ENCODE results near the gene PWWP2A. TPM values are rescaled to one million over a fixed set of nuclear protein-coding genes. Genes with fewer than 3 reads are reported as not detected.
"Not testable (repeated sequence)": the region's sequence is repeated elsewhere in the genome, so short reads cannot be mapped to it uniquely, and the experiment has no call there.

The PWWP2A gene
- total and polyA plus RNA-seq, 2 of the 8 experiments (the other 6 are each of a cell fraction or from before 2014, with no cell fraction given), result 18.5 to 63.0 TPM

- not testable (repeated sequence) for H4K8ac ChIP-seq (ENCODE audit: extremely low read depth, insufficient read depth, low read length); H3K27me3 ChIP-seq (replicated peaks in 1 of 4; ENCODE audit: control insufficient read depth in 3 of 4, extremely low read depth in 1 of 4, insufficient read depth in 3 of 4, low read length in 3 of 4); H3K23me2 ChIP-seq (ENCODE audit: low read depth, low read length); H3K18ac ChIP-seq (ENCODE audit: extremely low read depth, low read length); H2BK5ac ChIP-seq (ENCODE audit: low read depth, low read length); H2AFZ ChIP-seq (ENCODE audit: low read length); H3K4me1 ChIP-seq (replicated peaks in 1 of 4; ENCODE audit: control insufficient read depth in 3 of 4, insufficient read depth in 4 of 4, low read length in 3 of 4); H3K9me3 ChIP-seq (ENCODE audit: insufficient read depth in 2 of 2, low read depth in 1 of 2, low read length in 1 of 2); H3K4me3 ChIP-seq (ENCODE audit: extremely low read depth in 1 of 4, insufficient read depth in 2 of 4, low read depth in 3 of 4, low read length in 4 of 4); H3K27ac ChIP-seq (ENCODE audit: low read depth, low read length); H3K79me2 ChIP-seq (ENCODE audit: control insufficient read depth in 1 of 2, insufficient read depth in 2 of 2, low read length in 2 of 2); H2BK120ac ChIP-seq (replicated peaks; ENCODE audit: low read depth, low read length); H3K79me1 ChIP-seq (ENCODE audit: low read depth, low read length); H3K4me2 ChIP-seq (ENCODE audit: insufficient read depth in 1 of 2, low read depth in 2 of 2, low read length in 2 of 2); H3K23ac ChIP-seq (ENCODE audit: insufficient read length); H2BK12ac ChIP-seq (ENCODE audit: low read depth, low read length); H2AK5ac ChIP-seq (ENCODE audit: low read depth, low read length); H3K56ac ChIP-seq (replicated peaks; ENCODE audit: insufficient read length, low read depth, low read length); H3K9ac ChIP-seq (replicated peaks in 1 of 4; ENCODE audit: extremely low read depth in 1 of 4, low read depth in 3 of 4, low read length in 3 of 4); H2BK15ac ChIP-seq (ENCODE audit: low read length); H3K36me3 ChIP-seq (ENCODE audit: control insufficient read depth in 2 of 4, insufficient read depth in 4 of 4, low read length in 3 of 4); H3K14ac ChIP-seq (ENCODE audit: insufficient read length); H4K91ac ChIP-seq (replicated peaks; ENCODE audit: insufficient read length, low read length); FAIRE-seq; H4K20me1 ChIP-seq (replicated peaks in 1 of 2; ENCODE audit: control insufficient read depth in 1 of 2, insufficient read depth in 2 of 2, low read length in 2 of 2); DNase-seq (ENCODE audit: low read depth in 1 of 2, low spot score in 2 of 2); H4K5ac ChIP-seq (ENCODE audit: insufficient read length, low read depth, low read length); H2BK20ac ChIP-seq (ENCODE audit: low read length); H3K4ac ChIP-seq (replicated peaks; ENCODE audit: insufficient read length, low read depth, low read length)
- ChIA-PET CTCF (ENCODE audit: partially characterized antibody) (interaction anchor here (2.7 kb wide), 1 partner anchor 11 kb away, joined by 7 read pairs; no protein-coding TSS in a partner anchor), POLR2A (ENCODE audit: partially characterized antibody) (interaction anchor here (0.9 to 1.0 kb wide), 2 partner anchors 10 to 64 kb away, joined by 3 read pairs; no protein-coding TSS in a partner anchor)
- 96% methylated on average over 7 of the region's 7 CpGs; no CpG with 5 or more reads in 1 of the 2 experiments for WGBS, 2 experiments (ENCODE audit: extremely low coverage in 1 of 2, insufficient coverage in 1 of 2, insufficient read length in 1 of 2, insufficient replicate concordance in 2 of 2, low coverage in 1 of 2, low lambda C conversion rate in 2 of 2, missing lambda C conversion rate in 1 of 2)
Measured at GRCh38 chr5:160144436-160144835, 25.2 kb upstream of the PWWP2A start.
